Stimulated activated CD8-positive, alpha-beta memory T cell treated with anti-CD3 and anti-CD28 coated beads, Interleukin-7, amount 100 ng/mL, for 24 hours (primary cell): ENCODE results near the gene ABI3BP.

Source experiments
- DNase-seq: peaks from one replicate; pipeline ENCODE4 v3.0.0-alpha.2; 2020; ENCODE audit warnings: low read depth

ABI3BP gene

DNA sequence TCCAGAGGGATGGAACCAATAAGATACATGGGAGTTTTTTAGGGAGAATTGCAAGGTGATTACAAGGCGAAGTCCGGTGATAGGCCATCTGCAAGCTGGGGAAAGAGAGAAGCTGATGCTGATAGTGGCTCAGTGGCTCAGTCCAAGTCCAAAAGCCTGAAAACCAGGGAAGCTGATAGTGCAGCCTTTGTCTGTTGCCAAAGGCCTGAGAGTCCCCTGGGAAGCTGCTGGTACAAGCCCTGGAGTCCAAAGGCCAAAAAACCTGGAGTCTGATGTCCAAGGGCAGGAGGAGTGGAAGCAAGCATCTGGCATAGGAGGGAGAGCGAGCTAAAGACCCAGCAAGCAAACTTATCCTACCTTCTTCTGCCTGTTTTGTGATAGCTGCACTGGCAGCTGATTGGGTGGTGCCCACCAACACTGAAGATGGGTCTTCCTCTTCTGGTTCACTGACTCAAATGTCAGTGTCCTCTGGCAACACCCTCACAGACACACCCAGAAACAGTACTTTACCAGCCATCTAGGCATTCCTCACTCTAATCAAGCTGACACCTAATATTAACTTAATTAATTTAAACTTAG lies 267.2 kb downstream of the ABI3BP start:
- no peak for DNase-seq

DNA sequence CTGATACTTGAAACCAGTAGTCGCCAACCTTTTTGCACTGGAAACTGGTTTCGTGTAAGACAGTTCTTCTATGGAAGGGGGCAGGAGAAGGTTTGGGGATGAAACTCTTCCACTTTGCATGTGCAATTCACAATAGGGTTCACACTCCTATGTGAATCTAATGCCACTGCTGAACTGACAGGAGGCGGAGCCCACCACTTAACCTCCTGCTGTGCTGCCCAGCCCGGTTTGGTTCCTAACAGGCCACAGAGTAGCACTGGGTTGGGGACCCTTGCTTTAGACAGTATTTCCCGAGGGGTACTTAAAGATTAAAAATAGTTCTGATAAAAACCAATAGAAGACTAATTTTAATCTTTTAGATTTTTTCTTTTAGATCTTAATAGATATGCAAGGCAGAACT lies 272.8 kb downstream of the ABI3BP start:
- no peak for DNase-seq

DNA sequence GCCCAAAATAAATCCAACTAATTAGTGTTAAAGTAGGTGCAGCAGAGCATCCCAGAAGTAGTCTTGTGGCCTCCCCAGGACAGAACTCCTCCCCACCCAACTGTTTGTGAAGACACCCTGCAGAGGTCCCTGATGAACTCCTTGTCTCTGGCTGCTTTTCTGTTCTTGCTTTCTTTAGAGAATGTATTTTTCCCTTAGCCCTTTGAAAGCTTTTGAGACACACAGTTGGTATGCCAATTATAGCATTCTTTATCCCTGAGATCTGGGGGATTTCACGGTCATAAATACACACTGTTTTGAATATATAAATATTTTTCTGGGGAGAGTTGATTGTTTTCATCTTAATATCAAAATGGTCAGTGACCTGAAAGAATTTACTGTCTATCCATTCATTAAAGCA lies 274.1 kb downstream of the ABI3BP start:
- no peak for DNase-seq

DNA sequence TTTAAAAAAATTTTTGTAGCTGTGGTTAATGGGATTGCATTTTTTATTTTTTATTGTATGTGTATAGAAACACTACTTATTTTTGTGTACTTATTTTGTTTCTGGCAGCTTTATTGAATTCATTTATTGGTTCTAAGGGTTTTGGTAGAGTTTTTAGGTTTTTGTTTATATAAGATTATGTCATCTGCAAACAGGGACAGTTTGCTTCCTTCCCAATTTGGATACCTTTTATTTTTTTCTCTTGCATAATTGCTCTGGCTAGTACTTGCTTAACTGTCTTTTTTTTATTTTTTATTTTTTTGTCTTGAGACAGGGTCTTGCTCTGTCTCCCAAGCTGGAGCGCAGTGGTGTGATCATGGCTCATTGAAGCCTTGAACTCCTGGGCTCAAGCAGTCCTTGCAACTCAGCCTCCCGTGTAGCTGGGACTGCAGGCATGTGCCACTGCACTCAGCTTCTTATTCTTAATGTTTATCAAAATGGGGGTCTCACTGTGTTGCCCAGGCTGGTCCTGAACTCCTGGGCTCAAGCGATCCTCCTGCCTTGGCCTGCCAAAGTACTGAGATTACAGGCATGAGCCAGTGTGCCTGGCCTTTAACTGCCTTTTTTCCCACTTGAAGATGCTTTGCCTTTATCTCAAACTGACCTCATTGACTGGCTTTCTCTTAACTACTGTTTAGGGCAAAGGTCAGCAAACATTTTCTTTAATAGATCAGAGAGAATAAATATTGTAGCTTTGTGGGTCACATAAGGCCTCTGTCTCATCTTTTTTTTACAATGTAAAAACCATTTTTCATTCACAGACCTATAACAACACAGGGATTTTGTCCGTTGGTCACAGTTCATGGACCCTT lies 275.4 kb downstream of the ABI3BP start:
- DNase-seq: no peak

DNA sequence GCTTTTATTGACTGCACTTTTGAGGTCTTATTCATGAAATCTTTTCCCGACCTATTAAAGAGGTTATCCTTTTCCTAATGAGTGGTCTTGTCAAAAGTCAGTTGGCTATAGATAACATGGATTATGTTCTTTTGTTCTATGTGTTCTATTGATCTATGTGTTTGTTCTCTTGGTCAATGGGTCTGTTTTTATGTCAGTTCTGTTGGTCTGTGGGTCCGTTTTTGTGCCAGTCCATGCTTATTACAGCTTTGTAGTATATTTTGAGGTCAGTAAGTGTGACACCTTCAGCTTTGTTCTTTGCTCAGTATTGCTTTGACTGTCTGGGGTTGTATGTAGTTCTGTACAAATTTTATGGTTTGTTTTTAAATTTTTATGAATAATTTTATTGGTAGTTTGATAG lies 276.2 kb downstream of the ABI3BP start:
- no peak for DNase-seq

DNA sequence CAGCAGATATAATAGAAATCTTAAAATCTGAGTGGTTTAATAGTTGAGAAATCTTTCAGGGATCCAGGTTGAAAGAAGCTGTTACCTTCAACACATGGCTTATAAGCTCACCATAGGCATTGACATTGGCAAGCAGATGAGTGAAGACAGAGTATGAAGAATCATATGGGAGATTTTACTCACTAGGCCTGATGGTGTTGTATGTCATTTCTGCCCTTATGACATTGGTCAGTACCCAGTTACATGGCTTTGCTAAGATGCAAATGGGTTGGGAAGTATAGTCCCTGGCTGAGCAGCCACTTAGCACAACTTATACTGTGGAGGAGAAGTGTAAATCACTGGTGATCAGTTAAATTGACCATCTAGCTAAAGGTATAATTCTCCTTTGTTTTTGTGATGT lies 278.0 kb downstream of the ABI3BP start:
- no peak for DNase-seq

GRCh38 chr3:100710261-100710968 lies 282.8 kb downstream of the ABI3BP start:
- DNase-seq: peak; percentile 48

- no peak for DNase-seq
Observed at GRCh38 chr3:100709842-100710260, 283.4 kb downstream of the ABI3BP start.

- DNase-seq: peak; percentile 95
Observed at GRCh38 chr3:100708989-100709841, 284.0 kb downstream of the ABI3BP start, which contains the start of gene TFG. Gene TFG (plus strand): TSS chr3:100709494. CDS start chr3:100713686, 4,192 bp downstream.

GRCh38 chr3:100708644-100708988 lies 284.6 kb downstream of the ABI3BP start:
- no peak for DNase-seq

- DNase-seq: no peak
Observed at GRCh38 chr3:100706365-100706764, 286.9 kb downstream of the ABI3BP start.

DNA sequence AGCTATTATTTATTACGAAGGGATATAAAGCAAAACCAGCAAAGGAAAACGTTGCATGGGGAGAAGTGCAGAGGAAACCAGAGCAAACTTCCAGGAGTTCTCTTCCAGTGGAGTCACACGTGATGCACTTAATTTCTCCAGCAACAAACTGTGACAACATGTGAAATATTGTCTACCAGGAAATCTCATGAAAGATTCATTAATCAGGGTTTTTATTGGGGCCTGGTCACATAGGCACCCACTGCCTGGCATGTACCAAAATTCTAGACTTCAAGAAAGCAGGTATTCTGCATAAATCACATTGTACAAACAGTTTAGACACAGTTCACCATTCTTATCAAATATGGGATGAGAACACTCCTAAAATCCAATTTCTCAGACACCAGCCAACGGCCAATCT lies 289.4 kb downstream of the ABI3BP start:
- no peak for DNase-seq

DNA sequence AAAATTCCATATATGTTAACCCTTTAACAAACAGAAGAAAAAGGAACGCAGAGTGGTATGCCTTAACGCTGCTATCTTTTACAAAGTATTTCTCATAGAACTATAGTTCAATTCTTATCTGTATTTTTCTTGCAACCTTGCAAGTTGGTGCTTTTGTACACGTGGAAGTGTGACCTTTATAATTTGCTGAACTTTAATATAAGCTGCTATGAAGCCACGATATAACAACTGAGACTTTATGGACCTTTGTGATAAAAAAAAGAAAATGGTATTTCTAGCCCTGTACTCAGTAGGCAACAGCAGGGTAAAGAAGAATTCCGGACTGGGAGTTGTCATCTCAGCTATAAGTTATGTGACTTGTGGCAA lies 290.3 kb downstream of the ABI3BP start:
- no peak for DNase-seq

DNA sequence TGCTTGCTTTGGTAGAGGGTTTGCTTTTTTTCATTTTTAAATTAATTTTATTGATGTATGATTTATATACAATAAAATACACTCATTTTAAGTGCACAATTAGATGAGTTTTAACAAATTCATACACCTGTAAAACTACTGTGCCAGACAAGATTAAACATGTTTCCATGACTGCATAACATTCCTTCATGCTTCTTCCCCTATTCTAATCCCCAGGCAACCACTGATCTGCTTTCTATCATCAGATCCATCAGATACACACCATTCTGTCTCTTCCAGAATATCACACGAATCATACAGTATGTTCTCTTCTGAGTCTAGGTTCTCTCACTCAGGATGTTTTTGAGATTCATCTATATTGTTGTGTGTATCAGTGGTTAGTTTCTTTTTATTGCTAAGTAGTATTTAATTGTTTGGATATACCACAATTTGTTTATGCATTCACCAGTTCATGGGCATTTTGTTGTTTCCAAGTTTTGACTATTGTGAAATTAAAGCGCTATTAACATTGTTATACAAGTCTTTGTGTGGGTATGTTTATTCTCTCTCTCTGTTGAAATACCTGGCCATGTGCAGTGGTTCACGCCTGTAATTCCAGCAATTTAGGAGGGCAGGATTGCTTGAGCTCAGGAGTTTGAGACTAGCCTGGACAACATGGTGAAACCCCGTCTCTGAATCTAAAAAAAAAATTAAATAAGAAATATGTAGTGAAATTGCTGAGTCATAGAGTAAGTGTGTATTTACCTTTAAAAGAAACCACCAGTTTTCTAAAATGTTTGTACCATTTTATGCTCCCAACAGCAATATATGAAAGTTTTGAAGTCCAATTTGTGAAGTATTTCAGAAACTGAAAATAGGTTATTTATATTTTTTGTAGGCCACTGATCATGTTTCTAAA lies 290.9 kb downstream of the ABI3BP start:
- no peak for DNase-seq

- DNase-seq: no peak
Observed at GRCh38 chr3:100700708-100701107, 292.5 kb downstream of the ABI3BP start.
